Natural killer cell (primary cell): ENCODE results near the gene LILRB5. TPM values are rescaled to one million over a fixed set of nuclear protein-coding genes. Genes with fewer than 3 reads are reported as not detected.
A peak's percentile ranks its signal among the peaks of the same experiment; 100 is the strongest.
"Not testable (repeated sequence)": the region's sequence is repeated elsewhere in the genome, so short reads cannot be mapped to it uniquely, and the experiment has no call there.

Experiments used
- ATAC-seq, 3 donors: fragments of 150-1000 bp in 2 of 3; fragments of 200-7000 bp in 1 of 3; cut with Tn5 transposase; 1 replicate in 1 of 3; 2 replicates in 2 of 3; pipeline ENCODE4 v1.10.0; 2021; ENCODE audit warnings: mild to moderate bottlenecking in 2 of 3, moderate library complexity in 2 of 3
- DNase-seq, 2 donors: peaks; one replicate each; pipeline versions ENCODE4 v3.0.0 to v3.0.0-alpha.2; 2013 to 2021; ENCODE audit warnings: mixed read lengths in 1 of 2
- H3K27ac ChIP-seq: one replicate; pipeline ENCODE4 v1.5.1; 2013; ENCODE audit warnings: mild to moderate bottlenecking, low read length
- H3K27me3 ChIP-seq: one replicate; pipeline ENCODE4 v1.6.1; 2013; ENCODE audit warnings: low read length; ENCODE audit not compliant: control insufficient read depth, insufficient read depth
- H3K36me3 ChIP-seq: one replicate; pipeline ENCODE4 v1.6.1; 2013; ENCODE audit warnings: low read length; ENCODE audit not compliant: control insufficient read depth, insufficient read depth
- H3K4me1 ChIP-seq: one replicate; pipeline ENCODE4 v1.6.1; 2013; ENCODE audit warnings: low read length; ENCODE audit not compliant: control insufficient read depth, insufficient read depth
- H3K4me3 ChIP-seq: one replicate; pipeline ENCODE4 v1.5.1; 2013; ENCODE audit warnings: low read length
- H3K9me3 ChIP-seq: one replicate; pipeline ENCODE4 v1.6.1; 2013; ENCODE audit warnings: low read length; ENCODE audit not compliant: control insufficient read depth, insufficient read depth
- H3K27ac Mint-ChIP-seq, 2 donors: one replicate each; pipeline ENCODE4 v1.8.0; 2022; ENCODE audit warnings: mild to moderate bottlenecking in 2 of 2, mixed read lengths in 2 of 2, moderate library complexity in 1 of 2
- H3K27me3 Mint-ChIP-seq, 2 donors: one replicate each; pipeline ENCODE4 v1.8.0; 2022; ENCODE audit warnings: low read depth in 2 of 2, mixed read lengths in 2 of 2
- H3K36me3 Mint-ChIP-seq: one replicate; pipeline ENCODE4 v1.8.0; 2022; ENCODE audit warnings: mixed read lengths
- H3K4me1 Mint-ChIP-seq, 2 donors: one replicate each; pipeline ENCODE4 v1.8.0; 2022; ENCODE audit warnings: mixed read lengths in 2 of 2
- H3K4me3 Mint-ChIP-seq: one replicate; pipeline ENCODE4 v1.8.0; 2022; ENCODE audit warnings: mild to moderate bottlenecking, moderate library complexity, mixed read lengths
- H3K9me3 Mint-ChIP-seq, 2 donors: one replicate each; pipeline ENCODE4 v1.8.0; 2022; ENCODE audit warnings: mixed read lengths in 2 of 2
- CTCF ChIP-seq: fragments of 200-600 bp; IDR thresholded peaks from one replicate; pipeline ENCODE4 v1.8.0; 2022; ENCODE audit warnings: antibody characterized with exemption
- WGBS: methylation state at CpG from one replicate; pipeline ENCODE4 v1.1.7; 2013; ENCODE audit warnings: missing lambda C conversion rate; ENCODE audit not compliant: insufficient coverage; 5-methylcytosine and 5-hydroxymethylcytosine counted together
- intact Hi-C: fragments of 100-400 bp; cut with micrococcal nuclease; formaldehyde crosslinking; loops from one replicate; pipeline ENCODE4 v1.14.2; 2022
- total RNA-seq, 4 donors: library from RNA; stranded (reverse); fragments of 120-200 nt in 1 of 4; gene quantifications; one replicate each; pipeline versions ENCODE4 v1.2.3 to v1.2.4, GENCODE V29; 2013 to 2022

Gene LILRB5
- total RNA-seq, 3 donors from 2014 or later (not counting 1 experiment from before 2014, with no cell fraction given): 0.09 to 0.18 TPM; not detected in 1

- no peak for DNase-seq
- H3K27ac Mint-ChIP-seq: no peak overlapping the region
- 96% methylated on average over 5 of the region's 6 CpGs for WGBS
Measured at GRCh38 chr19:54294539-54294938, 37.5 kb upstream of the LILRB5 start.

GRCh38 chr19:54289160-54289559 lies 32.1 kb upstream of the LILRB5 start:
- WGBS: 83% methylated on average over 8 of the region's 8 CpGs
- H3K36me3 ChIP-seq, H3K27me3 ChIP-seq, H3K4me3 ChIP-seq, ATAC-seq, H3K36me3 Mint-ChIP-seq, intact Hi-C loops, H3K9me3 Mint-ChIP-seq, DNase-seq, H3K9me3 ChIP-seq, H3K27ac ChIP-seq, H3K27ac Mint-ChIP-seq, H3K4me3 Mint-ChIP-seq: not testable (repeated sequence)
- Mint-ChIP-seq H3K27me3 (peaks cover 14% of the 10 kb centered on the region in 2 donors), H3K4me1 (peaks cover 19 to 20% of the 10 kb centered on the region in 2 donors)
- peaks cover 21% of the 10 kb centered on the region for H3K4me1 ChIP-seq

More at GRCh38 chr19:54294539-54294938, 37.5 kb upstream of the LILRB5 start:
- H3K36me3 Mint-ChIP-seq: no peaks in the 10 kb centered on the region
- H3K4me3 Mint-ChIP-seq: no peak overlapping the region
- H3K4me1 Mint-ChIP-seq: no peaks in the 10 kb centered on the region
- TF ChIP-seq CTCF: no peak
- H3K36me3 ChIP-seq: no peaks in the 10 kb centered on the region
- no peaks in the 10 kb centered on the region for H3K9me3 ChIP-seq
- H3K4me3 ChIP-seq: no peak overlapping the region
- ATAC-seq: no peak
- H3K27me3 ChIP-seq: peaks cover 2% of the 10 kb centered on the region
- no peaks in the 10 kb centered on the region for H3K4me1 ChIP-seq
- H3K27me3 Mint-ChIP-seq: peaks cover 13 to 15% of the 10 kb centered on the region in 2 donors
- intact Hi-C loops: no loop called here
- no peaks in the 10 kb centered on the region for H3K9me3 Mint-ChIP-seq
- no peak overlapping the region for H3K27ac ChIP-seq

GRCh38 chr19:54287456-54287855 lies 30.4 kb upstream of the LILRB5 start:
- TF ChIP-seq CTCF: no peak
- Mint-ChIP-seq H3K27me3 (peaks cover 6 to 13% of the 10 kb centered on the region in 2 donors), H3K36me3 (no peaks in the 10 kb centered on the region), H3K9me3 (no peaks in the 10 kb centered on the region), H3K4me1 (peaks cover 19 to 28% of the 10 kb centered on the region in 2 donors), H3K27ac (no peak overlapping the region), H3K4me3 (no peak overlapping the region)
- intact Hi-C loops: no loop called here
- H3K9me3 ChIP-seq: no peaks in the 10 kb centered on the region
- H3K36me3 ChIP-seq: no peaks in the 10 kb centered on the region
- no peak overlapping the region for H3K27ac ChIP-seq
- peaks cover 34% of the 10 kb centered on the region for H3K4me1 ChIP-seq
- H3K27me3 ChIP-seq: no peaks in the 10 kb centered on the region
- DNase-seq (no peak), ATAC-seq (no peak)
- whole genome bisulfite sequencing: 95% methylated on average over 4 of the region's 4 CpGs
- H3K4me3 ChIP-seq: no peak overlapping the region

- H3K9me3 Mint-ChIP-seq, H3K9me3 ChIP-seq, H3K36me3 ChIP-seq, DNase-seq, H3K36me3 Mint-ChIP-seq, intact Hi-C loops, H3K27me3 ChIP-seq, H3K4me3 ChIP-seq: not testable (repeated sequence)
- WGBS: 30% methylated on average over 6 of the region's 10 CpGs
- Mint-ChIP-seq H3K4me3 (peak overlapping the region; percentile 50), H3K4me1 (peaks cover 19 to 31% of the 10 kb centered on the region in 2 donors), H3K27ac (peak overlapping the region; percentile 18 to 35), H3K27me3 (peaks cover 13 to 18% of the 10 kb centered on the region in 2 donors)
- ATAC-seq: peak; percentile 47 to 53 (median 53)
- H3K4me1 ChIP-seq: peaks cover 44% of the 10 kb centered on the region
- peak overlapping the region; percentile 40 for H3K27ac ChIP-seq
Measured at GRCh38 chr19:54286283-54286682, 29.2 kb upstream of the LILRB5 start.

GRCh38 chr19:54285427-54286056 lies 28.5 kb upstream of the LILRB5 start:
- DNase-seq, H3K9me3 Mint-ChIP-seq, intact Hi-C loops, H3K27me3 ChIP-seq, H3K9me3 ChIP-seq, H3K36me3 ChIP-seq, H3K36me3 Mint-ChIP-seq, H3K4me3 ChIP-seq: not testable (repeated sequence)
- H3K4me3 Mint-ChIP-seq: peak overlapping the region; percentile 21
- peaks cover 19 to 31% of the 10 kb centered on the region in 2 donors for H3K4me1 Mint-ChIP-seq
- peak overlapping the region; percentile 52 for H3K27ac ChIP-seq
- peaks cover 48% of the 10 kb centered on the region for H3K4me1 ChIP-seq
- ATAC-seq: peak; percentile 81 to 87 (median 85)
- WGBS: 12% methylated on average over 9 of the region's 12 CpGs
- H3K27ac Mint-ChIP-seq: peak overlapping the region; percentile 49 to 79
- H3K27me3 Mint-ChIP-seq: peaks cover 19 to 20% of the 10 kb centered on the region in 2 donors
